Ascending aorta (tissue), 2 donors: ENCODE measurements around the gene C16orf87. TPM values are rescaled to one million over a fixed set of nuclear protein-coding genes. Genes with fewer than 3 reads are reported as not detected.

ENCODE experiments used
- DNase-seq, 2 donors: peaks; one replicate each; pipeline ENCODE4 v3.0.0-alpha.2; 2019; ENCODE audit warnings: low spot score in 2 of 2
- H3K27ac ChIP-seq, 2 donors: fragments of 200-600 bp; sonication (generic); one replicate each; pipeline ENCODE4 v1.5.1; 2016 to 2017; ENCODE audit warnings: mild to moderate bottlenecking in 1 of 2
- H3K27me3 ChIP-seq: fragments of 200-600 bp; sonication (generic); one replicate; pipeline ENCODE4 v1.5.1; 2017
- H3K36me3 ChIP-seq, 2 donors: fragments of 200-600 bp; sonication (generic); one replicate each; pipeline ENCODE4 v1.5.1; 2016
- H3K4me1 ChIP-seq, 2 donors: fragments of 200-600 bp; sonication (generic); one replicate each; pipeline ENCODE4 v1.5.1; 2016 to 2017; ENCODE audit warnings: mild to moderate bottlenecking in 1 of 2
- H3K4me3 ChIP-seq, 2 donors: fragments of 200-600 bp; sonication (generic); one replicate each; pipeline ENCODE4 v1.5.1; 2016 to 2017; ENCODE audit warnings: mild to moderate bottlenecking in 1 of 2
- H3K9me3 ChIP-seq, 2 donors: fragments of 200-600 bp; sonication (generic); one replicate each; pipeline ENCODE4 v1.5.1; 2016
- intact Hi-C: fragments of 100-400 bp; cut with DNase I; formaldehyde crosslinking; loops from one replicate; pipeline ENCODE4 v1.15.1; 2023
- total RNA-seq: library from RNA; depleted of rRNA; stranded (reverse); fragments of >200 nt; gene quantifications from one replicate; pipeline ENCODE4 v1.1.0, GENCODE V29; 2016
- TF ChIP-seq, protein P1 (sequence below), 3 experiments: fragments of 200-600 bp in 2 of 3; fragments of 450-650 bp in 1 of 3; sonication (generic) in 2 of 3; IDR thresholded peaks; one replicate each; pipeline ENCODE4 v1.5.1; 2016 to 2019; ENCODE audit warnings: antibody characterized with exemption in 3 of 3, mild to moderate bottlenecking in 1 of 3, moderate library complexity in 1 of 3

Gene C16orf87
- total RNA-seq, 1 donor from 2014 or later = under 0.01 TPM

DNA sequence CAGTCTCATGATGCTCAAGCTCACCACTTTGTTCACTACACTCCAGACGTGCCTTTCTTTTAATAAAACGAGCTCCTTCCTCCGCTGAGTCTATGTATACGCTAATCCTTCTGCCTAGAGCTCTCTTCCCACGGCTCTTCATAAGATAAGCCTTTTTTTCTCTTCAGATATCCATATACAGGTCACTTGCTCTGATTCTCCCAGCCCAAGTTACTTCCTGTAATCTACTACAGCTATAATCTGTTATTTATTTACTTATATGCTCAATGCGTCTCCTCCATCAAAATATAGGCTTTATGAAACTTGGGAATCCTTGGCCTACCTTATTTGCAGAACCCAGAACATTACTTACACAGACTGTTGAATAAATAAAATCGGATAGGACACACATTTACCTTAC, 17.4 kb downstream of the C16orf87 start:
- H3K27ac ChIP-seq = no peak overlapping the region

DNA sequence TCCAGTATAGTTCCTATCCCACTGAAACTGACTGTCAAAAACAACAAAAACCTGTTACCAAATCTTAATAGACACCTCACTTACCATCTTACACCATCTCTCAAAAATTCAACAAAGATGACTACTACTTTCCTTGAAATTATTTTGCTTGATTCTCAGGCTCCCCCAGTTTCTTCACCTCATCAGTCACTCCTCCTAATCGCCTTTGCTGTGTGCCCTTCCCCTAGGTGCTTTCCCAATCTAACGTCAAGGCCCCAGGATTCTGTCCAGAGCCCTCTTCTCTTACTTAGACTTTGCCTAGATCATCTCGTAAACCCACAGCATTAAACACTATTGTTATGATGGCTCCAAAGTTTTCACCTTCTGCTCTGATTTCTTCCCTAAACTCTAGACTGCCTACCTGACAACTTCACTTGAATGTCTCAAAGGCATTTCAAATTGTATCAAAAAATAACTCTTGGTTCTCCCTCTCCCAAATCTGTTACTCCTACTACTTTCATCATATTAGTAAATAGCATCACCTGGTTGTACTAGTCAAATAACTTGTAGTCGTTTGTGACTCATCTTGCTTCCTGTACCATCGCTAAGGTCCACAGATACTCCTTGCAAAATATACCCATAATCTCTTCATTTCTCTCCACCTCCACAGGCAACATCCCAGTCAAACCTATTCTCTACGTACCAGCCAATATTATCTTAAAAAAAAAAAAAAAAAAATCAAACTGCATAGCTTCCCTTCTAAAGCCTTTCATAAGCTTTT, 18.0 kb downstream of the C16orf87 start:
- no peak overlapping the region for H3K27ac ChIP-seq
- H3K9me3 ChIP-seq = peaks cover 0 to 9% of the 10 kb centered on the region in 2 donors
- H3K36me3 ChIP-seq = no peaks in the 10 kb centered on the region
- DNase-seq = no peak
- no peak overlapping the region for H3K4me3 ChIP-seq
- peaks cover 0 to 8% of the 10 kb centered on the region in 2 donors for H3K4me1 ChIP-seq
- intact Hi-C loops = no loop called here
- TF ChIP-seq, protein P1, sequence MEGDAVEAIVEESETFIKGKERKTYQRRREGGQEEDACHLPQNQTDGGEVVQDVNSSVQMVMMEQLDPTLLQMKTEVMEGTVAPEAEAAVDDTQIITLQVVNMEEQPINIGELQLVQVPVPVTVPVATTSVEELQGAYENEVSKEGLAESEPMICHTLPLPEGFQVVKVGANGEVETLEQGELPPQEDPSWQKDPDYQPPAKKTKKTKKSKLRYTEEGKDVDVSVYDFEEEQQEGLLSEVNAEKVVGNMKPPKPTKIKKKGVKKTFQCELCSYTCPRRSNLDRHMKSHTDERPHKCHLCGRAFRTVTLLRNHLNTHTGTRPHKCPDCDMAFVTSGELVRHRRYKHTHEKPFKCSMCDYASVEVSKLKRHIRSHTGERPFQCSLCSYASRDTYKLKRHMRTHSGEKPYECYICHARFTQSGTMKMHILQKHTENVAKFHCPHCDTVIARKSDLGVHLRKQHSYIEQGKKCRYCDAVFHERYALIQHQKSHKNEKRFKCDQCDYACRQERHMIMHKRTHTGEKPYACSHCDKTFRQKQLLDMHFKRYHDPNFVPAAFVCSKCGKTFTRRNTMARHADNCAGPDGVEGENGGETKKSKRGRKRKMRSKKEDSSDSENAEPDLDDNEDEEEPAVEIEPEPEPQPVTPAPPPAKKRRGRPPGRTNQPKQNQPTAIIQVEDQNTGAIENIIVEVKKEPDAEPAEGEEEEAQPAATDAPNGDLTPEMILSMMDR (IDR thresholded peaks at IDR 0.05) = no peak
- H3K27me3 ChIP-seq = no peaks in the 10 kb centered on the region

More for the DNA sequence above, 17.4 kb downstream of the C16orf87 start:
- no peaks in the 10 kb centered on the region for H3K27me3 ChIP-seq
- H3K4me3 ChIP-seq = no peak overlapping the region
- H3K9me3 ChIP-seq = peaks cover 0 to 9% of the 10 kb centered on the region in 2 donors
- intact Hi-C loops = no loop called here
- no peaks in the 10 kb centered on the region for H3K36me3 ChIP-seq
- no peak for DNase-seq
- H3K4me1 ChIP-seq = peaks cover 0 to 8% of the 10 kb centered on the region in 2 donors
- TF ChIP-seq, protein P1 (IDR thresholded peaks at IDR 0.05) = no peak

DNA sequence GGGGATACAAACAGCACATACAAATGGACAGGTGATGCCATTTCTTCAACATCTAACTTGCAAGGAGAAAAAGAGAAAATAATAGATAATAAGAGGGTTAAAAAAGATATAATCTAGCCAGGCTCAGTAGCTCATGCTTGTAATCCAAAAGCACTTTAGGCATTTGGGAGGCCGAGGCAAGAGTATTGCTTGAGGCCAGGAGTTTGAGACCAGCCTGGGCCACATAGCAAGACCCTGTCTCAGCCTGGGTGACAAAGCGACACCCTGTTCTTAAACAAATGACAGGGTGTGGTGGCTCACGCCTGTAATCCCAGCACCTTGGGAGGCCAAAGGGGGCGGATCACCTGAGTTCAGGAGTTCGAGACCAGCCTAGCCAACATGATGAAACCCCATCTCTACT, 19.3 kb downstream of the C16orf87 start:
- no peak overlapping the region for H3K27ac ChIP-seq
- TF ChIP-seq, protein P1 (IDR thresholded peaks at IDR 0.05) = no peak
- peaks cover 0 to 9% of the 10 kb centered on the region in 2 donors for H3K9me3 ChIP-seq
- peaks cover 0 to 8% of the 10 kb centered on the region in 2 donors for H3K4me1 ChIP-seq
- no peak for DNase-seq
- no peaks in the 10 kb centered on the region for H3K27me3 ChIP-seq
- H3K4me3 ChIP-seq = no peak overlapping the region
- intact Hi-C loops = no loop called here
- no peaks in the 10 kb centered on the region for H3K36me3 ChIP-seq

DNA sequence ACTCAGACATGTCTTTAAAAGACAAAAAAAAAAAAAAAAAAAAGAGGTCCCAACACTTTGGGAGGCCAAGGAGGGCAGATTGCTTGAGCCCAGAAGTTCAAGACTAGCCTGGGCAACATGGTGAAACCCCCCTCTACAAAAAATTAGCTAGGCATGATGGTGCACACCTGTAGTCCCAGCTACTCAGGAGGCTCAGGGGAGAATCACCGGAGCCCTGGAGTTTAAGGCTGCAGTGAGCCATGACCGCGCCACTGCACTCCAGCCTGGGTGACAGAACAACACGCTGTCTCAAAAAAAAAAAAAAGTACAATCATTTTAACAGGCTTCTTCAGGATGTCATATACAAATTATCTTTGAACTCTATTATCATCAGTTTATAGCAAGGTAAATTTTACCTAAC, 22.0 kb downstream of the C16orf87 start:
- intact Hi-C loops = no loop called here
- DNase-seq = no peak

DNA sequence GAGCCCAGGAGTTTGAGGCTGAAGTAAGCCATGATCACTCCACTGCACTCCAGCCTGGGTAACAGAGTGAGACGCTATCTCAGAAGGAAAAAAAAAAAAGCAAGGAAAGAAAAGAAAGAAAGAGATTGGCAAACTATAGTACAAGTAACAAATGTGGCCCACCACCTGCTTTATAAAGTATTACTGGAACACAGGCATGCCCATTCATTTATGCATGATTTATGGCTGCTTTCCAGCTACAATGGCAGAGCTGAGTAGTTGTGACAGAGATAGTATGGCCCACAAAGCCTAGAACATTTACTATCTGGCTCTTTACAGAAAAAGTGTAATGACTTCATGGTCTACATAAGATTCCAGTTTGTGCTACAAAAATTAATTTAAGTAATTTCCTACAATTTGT, 23.6 kb downstream of the C16orf87 start:
- TF ChIP-seq, protein P1 (IDR thresholded peaks at IDR 0.05) = no peak
- Histone ChIP-seq H3K4me1 (peaks cover 0 to 8% of the 10 kb centered on the region in 2 donors), H3K9me3 (no peaks in the 10 kb centered on the region), H3K36me3 (no peaks in the 10 kb centered on the region), H3K4me3 (no peak overlapping the region), H3K27ac (no peak overlapping the region), H3K27me3 (no peaks in the 10 kb centered on the region)
- no peak for DNase-seq
- intact Hi-C loops = no loop called here

More for the DNA sequence above, 22.0 kb downstream of the C16orf87 start:
- Histone ChIP-seq H3K4me1 (peaks cover 0 to 8% of the 10 kb centered on the region in 2 donors), H3K36me3 (no peaks in the 10 kb centered on the region), H3K27me3 (no peaks in the 10 kb centered on the region), H3K9me3 (no peaks in the 10 kb centered on the region), H3K4me3 (no peak overlapping the region), H3K27ac (no peak overlapping the region)
- TF ChIP-seq, protein P1 (IDR thresholded peaks at IDR 0.05) = no peak
